HG02571 (cell line): ENCODE results near the gene KRTAP20-4.

Source experiments
- ATAC-seq: cut with Tn5 transposase; IDR thresholded peaks from one replicate; pipeline ENCODE4 v1.9.1; 2021; ENCODE audit warnings: mild to moderate bottlenecking, moderate library complexity; ENCODE audit not compliant: unreplicated experiment

The KRTAP20-4 gene

DNA sequence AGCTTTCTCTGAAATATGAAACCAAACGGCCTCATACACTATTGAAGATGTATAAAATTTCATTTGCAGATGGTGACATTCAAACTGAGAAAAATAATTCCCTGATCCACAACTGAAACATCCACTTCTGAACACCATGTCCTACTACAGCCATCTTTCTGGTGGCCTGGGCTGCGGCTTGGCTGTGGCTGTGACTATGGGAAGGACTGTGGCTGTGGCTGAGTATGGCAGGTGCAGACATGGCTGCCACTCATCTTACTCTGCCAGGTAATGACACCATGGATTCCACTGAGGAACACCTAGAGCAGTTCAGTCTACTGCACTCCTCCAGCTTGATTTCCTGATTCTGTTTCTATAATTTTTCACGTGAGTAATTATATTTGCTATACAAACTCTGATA, at the start of gene KRTAP20-4:
KRTAP20-4 (plus strand) TSS at position 106 of the 400 bp plus-strand sequence.
- ATAC-seq: no peak

DNA sequence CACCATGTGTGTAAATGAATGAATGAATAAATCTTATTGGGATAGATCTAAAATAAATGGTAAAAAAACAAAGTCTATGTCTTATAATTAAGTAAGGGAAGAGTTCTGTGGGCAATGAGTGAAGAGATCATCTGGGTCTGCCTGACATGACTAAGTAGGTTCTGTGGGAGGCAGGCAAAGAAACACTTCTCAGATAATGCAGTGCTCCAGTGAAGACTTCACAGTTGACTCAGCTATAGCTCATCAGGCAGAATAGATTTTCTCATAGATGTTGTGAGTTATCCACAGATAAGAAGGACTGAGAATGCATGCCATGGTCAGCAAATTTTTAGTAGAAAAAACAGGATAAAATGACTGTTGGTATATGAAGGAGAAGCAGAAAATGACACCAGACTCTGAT, 42.7 kb upstream of the KRTAP20-4 start:
- ATAC-seq: no peak

DNA sequence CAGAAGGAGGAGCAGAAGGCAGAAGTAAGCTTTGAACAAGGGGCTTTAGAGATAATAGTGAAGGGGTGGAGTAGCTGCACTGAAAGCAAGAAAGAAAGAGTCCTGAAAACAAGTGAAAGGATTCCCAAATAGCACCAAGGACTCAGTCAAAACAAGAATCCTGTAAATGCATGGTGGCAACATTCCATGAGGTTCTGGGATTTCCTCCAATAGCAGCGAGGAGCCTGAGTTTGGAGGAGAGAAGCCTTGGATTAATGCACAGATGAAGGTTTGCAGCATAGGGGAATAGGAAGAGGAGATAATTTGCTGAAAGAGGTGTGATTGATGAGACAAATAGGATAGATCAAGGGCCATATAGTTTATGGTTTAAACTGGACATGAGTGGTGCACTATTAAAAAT, 41.1 kb upstream of the KRTAP20-4 start:
- ATAC-seq: no peak

DNA sequence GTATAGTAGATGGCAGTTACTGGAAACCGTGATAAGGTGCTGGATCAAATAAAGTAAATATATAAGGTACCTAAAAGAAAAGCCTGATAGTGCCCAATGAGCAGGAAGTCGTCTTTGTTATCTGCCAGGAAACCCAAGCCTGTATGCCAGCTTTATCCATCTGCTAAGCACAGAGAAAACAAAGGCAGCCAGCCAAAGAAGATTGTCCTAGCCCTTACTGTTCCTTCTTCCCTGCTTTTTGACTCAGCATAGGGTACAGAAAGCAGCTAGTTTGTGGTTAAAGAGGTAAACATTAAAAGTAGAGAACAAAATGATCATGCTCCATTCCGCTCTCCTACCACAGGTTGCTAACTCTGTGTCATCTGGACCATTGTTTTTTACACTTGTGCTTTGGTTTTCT, 40.3 kb upstream of the KRTAP20-4 start:
- ATAC-seq: no peak

DNA sequence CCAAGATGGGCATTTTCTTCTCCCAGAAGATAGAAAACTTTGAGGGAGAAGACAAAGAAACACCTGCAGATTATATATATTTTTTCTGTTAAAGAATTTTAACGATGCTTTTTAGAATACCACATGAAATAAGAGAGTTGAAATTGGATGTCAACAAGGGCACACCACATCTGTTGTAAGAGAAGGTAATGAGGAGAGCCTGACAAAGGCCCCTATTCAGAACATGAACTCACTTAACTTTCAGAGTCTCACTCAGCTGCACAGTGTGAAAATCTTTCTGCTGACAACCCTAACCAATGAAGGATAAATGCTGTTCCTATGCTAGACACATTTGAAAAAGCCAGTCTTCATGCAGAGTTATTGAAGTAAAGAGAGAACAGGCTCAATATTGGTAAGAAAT, 37.6 kb upstream of the KRTAP20-4 start:
- ATAC-seq: no peak

DNA sequence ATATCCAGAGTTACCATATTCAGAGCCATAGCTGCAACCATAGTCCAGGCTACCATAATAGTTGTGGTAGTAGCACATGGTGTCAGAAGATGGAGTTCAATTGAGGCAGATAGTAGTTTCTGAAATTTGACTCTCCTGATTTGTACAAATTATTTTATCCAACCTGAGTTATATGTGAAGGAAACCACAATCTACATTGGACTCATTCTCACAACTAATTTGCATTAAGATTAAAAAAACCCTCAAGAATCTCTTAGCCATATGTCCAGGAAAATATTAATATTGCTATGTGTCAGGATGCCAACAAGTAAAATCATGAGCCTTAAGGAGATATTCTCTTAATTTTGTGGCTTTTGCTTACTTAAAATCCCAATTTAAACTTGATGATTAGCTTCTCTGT, 30.1 kb upstream of the KRTAP20-4 start, which contains the start of gene KRTAP22-2:
KRTAP22-2 (minus strand) TSS at position 101 of the 400 bp plus-strand sequence.
- no peak for ATAC-seq

DNA sequence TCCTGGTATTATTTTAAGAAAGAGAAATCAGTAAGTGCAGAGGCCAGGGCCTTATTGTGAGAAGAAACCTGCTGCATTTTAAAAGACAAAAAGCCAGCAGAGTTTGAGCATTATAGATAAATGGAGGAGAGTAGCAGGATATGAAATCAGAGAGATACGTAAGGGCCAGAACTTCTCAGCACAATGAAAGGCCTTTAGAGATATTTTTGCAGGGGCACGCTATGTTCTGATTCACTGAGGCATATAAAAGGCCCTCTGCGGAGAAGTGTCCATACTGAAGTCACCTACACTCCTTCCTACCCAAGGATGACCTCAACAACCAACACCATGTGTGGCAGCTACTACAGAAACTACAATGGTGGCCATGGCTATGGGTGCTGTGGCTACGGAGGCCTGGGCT, 28.3 kb upstream of the KRTAP20-4 start, which contains the start of gene KRTAP6-3:
KRTAP6-3 (plus strand) TSS at position 301 of the 400 bp plus-strand sequence; CDS start at position 307, 6 bp downstream.
- no peak for ATAC-seq

DNA sequence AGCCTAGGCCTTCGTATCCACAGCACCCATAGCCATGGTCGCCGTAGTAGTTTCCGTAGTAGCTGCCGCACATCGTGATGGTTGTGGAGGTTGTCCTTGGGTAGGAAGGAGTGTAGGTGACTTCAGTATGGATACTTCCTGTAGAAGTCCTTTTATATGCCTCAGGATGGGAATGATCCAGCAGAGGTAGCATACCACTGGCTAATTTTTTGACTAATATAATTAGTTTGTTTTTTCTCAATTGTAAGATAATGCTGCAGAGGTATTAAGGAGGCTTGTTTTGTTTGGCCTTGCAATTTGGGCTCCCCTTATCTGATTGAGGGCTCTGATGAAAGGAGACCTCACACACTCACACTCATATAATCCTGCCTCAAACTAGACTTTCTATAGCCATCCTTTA, 21.6 kb upstream of the KRTAP20-4 start, which contains the start of gene KRTAP6-2:
KRTAP6-2 (minus strand) TSS at position 101 of the 400 bp plus-strand sequence; CDS start at position 73, 28 bp downstream.
- ATAC-seq: no peak

DNA sequence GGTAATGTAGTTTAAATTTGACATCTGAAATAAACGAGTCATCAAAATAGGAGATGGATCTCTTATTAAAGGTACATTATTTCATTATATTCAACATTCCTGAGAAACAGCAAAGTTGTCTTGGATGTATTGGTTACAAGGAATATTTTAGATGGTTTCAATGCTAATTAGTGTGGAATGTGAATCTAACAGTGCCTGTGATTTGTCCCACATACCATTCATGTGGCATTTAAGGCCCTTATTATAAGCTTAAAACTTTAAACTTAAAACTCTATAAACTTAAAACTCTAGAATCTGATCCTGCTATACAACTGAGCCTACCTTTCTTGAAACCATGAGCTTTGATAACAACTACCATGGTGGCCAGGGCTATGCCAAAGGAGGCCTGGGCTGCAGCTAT, 19.6 kb upstream of the KRTAP20-4 start, which contains the start of gene KRTAP22-1:
KRTAP22-1 (plus strand) TSS at position 301 of the 400 bp plus-strand sequence.
- no peak for ATAC-seq

DNA sequence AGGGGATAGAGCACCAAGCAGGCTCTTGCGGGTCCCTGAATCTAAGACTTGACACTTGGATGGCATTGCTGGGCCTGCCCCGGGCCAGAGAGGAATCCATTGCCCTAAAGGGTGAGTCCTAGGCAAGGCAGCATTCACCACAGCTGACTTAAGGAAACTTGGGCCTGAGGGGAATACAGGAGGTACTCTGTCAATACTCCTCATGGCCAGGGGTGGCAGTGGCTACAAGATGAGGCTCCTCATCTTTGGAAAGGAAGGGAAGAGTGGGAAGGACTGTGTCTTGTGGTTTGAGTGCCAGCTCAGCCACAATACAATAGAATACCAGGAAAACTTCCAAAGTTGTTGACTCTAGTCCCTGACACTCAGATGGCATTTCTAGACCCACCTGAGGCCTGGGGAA, 14.5 kb upstream of the KRTAP20-4 start:
- ATAC-seq: no peak

DNA sequence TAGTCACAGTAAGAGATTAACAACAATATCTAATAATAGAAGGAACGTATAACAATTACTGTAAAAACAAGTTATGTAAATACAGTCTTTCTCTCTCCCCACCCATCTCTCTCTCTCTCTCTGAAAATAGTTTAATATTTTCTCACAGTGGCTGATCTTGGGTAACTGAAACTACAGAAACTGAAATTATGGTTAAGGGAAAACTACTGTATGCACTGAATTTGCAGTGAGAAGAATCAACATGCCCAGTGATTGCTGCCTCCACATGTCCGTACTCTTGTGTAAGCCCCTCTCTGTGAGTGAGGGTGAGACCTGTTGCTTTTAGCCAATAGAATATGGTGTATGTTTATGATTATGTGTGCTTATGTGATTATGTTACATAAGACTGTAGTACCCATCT, 8.3 kb upstream of the KRTAP20-4 start:
- no peak for ATAC-seq

DNA sequence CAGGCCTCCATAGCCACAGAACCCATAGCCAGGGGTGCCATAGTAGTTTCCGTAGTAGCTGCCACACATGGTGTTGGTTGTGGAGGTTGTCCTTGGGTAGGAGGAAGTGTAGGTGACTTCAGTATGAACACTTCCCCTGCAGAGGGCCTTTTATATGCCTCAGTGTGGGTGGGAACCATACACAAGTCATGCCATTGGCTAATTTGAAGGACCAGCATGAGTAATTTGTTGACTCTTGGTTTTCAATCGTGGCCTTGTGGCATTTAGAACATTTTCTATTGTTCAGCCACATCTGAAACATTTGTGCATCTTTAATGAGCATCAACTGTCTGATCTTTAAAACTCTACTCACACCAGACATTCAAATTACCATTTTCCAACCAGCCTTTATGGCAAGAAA, 6.6 kb upstream of the KRTAP20-4 start, which contains the start of gene KRTAP6-1:
KRTAP6-1 (minus strand) TSS at position 95 of the 400 bp plus-strand sequence; CDS start at position 69, 26 bp downstream.
- ATAC-seq: no peak

DNA sequence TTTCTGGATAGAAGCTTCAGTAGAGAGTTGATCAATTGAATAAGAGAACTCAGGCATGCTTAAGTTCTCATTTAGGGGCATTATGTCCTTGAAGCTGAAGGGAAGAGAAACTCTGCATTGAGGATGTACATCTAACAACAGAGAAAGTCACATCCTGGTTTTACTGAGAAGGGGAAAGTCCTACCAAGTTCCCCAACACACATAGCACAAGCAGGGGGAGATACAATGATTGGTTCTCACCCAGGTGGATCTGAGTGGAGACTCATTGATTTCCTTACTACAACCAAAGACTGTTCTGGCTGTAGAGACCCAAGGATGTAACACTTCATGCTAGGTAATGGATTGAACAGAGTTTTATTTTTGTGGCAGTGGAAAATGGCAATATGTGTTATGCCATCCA, 5.2 kb upstream of the KRTAP20-4 start:
- ATAC-seq: no peak

DNA sequence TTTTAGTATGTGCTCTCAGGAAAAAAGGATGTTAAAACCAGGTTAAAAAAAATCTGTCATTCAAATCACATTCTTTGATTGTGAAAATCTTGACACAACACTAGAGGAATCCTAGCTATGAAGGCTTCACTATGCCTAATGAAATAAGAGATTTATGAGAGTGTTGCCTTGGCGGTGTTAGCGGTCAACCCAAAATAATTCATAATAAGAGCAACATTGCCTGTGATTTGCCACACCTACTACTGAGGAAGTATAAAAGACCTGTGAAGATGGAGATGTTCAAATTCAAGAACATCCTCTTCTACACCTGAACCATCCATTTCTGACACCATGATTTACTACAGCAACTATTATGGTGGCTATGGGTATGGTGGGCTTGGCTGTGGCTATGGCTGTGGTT, 4.3 kb upstream of the KRTAP20-4 start, which contains the start of gene KRTAP20-1:
KRTAP20-1 (plus strand) TSS at position 301 of the 400 bp plus-strand sequence; CDS start at position 331, 30 bp downstream.
- no peak for ATAC-seq

DNA sequence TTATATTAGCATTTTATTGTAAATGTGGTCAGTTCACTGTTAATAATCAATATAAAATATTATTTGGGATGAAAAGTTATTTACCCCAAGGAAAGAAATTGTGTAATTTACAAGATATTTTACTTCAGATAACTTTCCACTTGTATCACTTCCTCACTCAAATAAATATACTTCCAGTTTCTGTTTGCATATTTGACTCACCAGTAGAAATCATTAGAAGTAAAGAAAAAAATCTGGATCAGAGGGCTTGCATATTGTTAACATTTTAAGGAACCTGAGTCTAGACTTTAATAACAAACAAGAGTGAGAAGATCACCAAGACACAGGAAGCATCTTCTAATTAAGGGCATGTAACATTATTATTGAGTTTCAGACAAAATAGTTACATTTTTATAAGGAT, 347 bp upstream of the KRTAP20-4 start:
- no peak for ATAC-seq

DNA sequence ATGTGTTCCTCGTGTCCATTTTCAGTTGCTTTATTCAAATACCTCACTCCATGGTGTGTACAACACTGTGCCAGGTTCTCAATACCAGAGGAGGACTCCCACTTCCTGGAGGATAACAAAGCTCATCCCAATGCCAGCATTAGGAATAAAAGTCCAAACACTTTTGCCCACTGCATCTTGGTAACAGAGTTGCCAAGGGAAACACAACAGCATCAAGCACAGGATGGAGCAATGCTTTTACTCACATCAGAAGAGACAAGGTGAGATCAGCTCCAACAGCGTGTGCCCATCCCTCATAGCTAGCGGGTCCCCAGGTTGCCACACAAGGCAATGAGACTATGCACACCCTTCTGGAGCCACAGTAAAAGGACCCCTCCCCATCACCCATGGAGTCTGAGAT, 2.9 kb downstream of the KRTAP20-4 start:
- no peak for ATAC-seq

DNA sequence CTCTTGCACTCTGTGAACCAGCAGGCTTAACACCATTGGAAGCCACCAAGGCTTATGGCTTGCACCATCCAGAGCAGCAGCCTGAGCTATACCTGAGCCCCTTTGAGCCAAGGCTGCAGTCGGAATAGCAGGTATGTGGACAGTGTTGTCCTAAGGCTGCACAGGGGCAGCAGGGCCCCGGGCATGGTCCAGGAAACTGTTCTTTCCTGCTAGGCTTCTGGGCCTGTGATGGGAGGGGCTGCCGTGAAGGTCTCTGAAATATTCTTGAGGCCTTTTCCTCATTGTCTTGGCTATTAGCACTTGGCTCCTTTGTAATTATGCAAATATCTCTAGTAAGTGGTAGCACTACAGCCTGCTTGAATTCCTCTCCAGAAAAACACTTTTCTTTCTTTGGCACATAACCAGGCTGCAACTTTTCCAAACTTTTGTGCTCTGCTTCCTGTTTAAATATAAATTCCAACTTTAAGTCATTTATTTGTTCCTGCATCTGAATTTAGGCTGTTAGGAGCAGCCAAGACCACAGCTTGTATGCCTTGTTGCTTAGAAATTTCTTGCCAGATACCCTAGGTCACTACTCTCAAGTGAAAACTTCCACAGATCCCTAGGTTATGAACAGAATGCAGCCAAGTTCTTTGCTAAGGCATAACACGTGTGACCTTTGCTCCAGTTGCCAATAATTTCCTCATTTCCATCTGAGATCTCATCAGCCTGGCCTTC, 5.2 kb downstream of the KRTAP20-4 start:
- no peak for ATAC-seq

DNA sequence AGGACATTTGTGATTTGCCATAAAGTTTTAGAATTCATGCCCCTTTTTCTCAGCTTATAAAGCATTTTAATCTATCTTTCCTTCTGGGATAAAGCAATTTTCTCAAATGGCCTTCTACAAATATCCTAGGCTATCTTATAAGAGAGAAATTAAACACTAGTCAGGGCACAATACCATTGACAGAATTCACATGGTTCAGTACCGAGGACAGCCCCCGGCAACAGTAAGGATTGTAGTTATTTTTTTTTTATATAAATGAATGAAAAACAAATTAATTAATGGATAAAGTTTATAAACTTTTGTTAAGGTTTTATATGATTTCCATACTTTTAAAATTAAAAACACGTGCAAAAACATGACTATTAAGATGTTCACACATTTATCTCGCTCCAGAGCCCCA, 7.7 kb downstream of the KRTAP20-4 start:
- no peak for ATAC-seq

DNA sequence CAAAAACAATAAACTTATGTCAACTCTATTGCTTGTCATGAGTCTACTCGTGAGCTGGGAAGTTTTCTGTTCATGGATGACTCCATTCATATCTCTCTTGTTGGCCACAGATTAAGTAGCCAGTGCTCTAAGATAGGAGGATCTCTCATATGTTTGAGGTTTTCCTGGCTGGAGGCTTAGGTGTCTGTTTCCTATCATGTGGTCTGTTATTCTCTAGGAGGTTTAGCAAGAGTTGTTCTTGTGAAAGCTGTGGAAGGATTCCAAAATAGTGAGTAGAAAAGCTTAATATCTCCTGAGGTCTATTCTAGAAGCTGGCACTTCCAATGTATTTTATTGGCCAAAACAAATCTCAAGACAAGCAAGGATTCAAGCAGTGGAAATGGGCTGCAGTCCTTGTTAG, 8.8 kb downstream of the KRTAP20-4 start:
- no peak for ATAC-seq

DNA sequence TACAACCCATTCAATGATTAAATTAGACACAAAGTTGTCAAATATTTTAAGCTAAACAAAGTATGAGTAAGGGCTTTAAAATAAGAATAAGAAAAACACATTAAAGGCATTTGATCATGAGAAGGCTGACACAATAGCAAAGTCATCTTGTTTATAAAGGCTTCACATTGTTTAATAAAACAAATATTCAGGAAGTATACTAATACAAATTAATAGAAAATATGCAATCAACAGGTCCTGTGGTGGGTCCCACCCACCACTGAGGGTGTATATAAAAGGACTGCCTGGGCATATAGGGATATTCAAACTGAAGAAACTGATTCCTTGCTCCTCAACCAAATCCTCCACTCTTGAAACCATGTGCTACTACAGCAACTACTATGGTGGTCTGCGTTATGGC, 14.5 kb downstream of the KRTAP20-4 start, which contains the start of gene KRTAP20-2:
KRTAP20-2 (plus strand) TSS at position 301 of the 400 bp plus-strand sequence; CDS start at position 359, 58 bp downstream.
- ATAC-seq: no peak

DNA sequence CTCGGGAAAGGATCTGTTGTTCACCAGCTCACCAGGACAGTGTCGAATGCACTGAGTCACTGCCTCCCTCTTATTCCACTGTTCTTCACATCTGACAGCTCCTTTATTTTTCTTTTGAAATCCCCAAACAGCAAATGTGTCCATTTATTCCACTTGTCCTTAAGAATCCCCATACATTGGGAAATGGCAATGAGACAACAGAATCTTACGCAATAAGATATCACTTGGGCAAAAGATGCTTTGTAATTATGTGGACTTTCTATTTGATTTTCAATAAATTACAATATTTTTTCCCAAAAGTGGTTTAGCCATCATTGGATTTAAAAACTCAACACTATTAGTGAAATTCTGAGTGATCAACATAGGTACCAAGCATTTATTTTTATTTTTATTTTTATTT, 18.3 kb downstream of the KRTAP20-4 start:
- no peak for ATAC-seq

DNA sequence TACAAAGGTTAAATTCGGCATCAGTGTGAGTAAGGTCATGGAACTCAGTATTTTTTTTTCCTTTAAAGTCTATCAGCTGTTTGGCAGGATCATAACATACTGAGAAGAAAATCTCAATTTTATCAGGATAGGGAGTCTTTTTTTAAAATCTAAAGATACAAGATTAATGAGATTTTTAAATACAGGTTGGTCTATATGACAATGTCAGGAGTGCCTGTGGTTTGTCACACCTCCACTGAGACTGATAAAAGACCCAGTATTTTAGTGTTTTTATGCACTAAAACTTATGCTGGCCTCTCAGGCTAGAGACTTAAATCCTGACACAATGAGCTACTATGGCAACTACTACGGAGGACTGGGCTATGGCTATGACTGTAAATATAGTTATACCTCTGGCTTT, 22.1 kb downstream of the KRTAP20-4 start, which contains the start of gene KRTAP20-3:
KRTAP20-3 (plus strand) TSS at position 301 of the 400 bp plus-strand sequence.
- ATAC-seq: no peak
